Iris pigment epithelial cell (primary cell): Measurements from ENCODE around the gene MRPL37.
"Not testable (repeated sequence)": the region's sequence is repeated elsewhere in the genome, so short reads cannot be mapped to it uniquely, and the experiment has no call there.

Experiments
- DNase-seq: peaks from one replicate; pipeline ENCODE4 v3.0.0-alpha.2; 2011; ENCODE audit warnings: low read depth

The MRPL37 gene

DNA sequence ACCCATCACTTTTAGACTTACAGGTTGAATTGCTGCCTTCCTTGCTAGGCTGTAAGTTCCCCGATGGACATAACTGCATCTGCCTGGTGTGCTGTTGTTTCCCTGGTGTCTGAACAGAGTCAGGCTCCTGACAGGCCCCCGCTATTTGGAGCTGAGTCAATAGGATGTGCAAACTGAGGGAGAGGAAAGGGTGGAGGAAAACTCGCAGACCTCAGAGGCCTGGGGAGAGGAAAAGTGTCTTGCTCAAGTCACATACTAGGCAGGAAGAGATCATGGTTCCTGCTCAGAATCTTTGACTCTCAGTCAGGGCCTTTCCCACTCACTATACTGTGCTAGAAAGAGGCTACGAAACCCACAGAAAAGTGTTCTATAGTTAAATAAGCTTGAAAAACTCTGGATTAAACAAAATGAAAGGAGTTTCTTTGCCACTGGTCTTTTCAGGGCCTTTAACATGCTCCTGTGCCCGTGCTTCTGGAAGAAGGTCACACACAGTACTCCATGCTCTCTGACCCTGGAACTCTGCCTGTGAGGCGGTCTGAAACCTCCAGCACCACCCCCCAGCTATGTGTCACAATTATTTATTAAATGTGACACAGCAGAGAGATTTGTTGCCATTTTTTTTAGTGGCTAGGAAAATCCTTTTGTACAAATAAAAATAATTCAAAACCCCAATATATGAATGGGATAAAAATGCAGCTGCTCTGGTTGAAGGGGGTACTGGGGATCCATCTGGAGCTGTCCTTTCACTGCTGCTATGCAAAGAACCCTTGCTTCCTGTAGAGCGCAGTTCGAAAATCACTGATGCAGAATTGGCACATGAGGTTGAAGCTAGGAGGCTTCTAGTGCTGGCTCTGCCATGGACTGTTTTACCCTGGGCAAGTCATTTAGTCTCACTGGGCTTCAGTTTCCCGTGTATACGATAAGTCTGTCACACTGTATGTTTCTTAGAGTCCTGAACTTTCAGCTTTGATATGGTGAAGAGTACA, 27.1 kb upstream of the MRPL37 start:
- peak; percentile 27 for DNase-seq

DNA sequence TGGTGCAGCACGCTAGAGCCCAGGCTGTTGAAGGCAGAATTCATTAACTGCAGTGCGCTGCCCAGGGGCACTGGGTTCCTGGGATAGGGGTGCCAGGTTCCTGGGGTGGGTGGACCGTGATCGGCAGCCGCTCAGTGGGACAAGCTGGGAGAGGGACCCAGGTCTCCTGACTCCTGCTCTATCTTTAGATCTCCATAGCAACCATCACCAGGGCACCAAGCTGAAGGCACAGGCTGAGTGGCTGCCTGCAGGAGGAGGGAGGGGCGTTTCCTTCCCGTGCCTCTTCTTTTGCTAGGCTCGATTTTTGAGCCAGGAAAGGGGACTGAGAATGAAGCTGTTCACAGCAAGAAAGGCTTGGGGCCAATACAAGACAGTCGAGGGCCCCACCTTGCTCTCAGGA, 26.3 kb upstream of the MRPL37 start:
- DNase-seq: no peak

DNA sequence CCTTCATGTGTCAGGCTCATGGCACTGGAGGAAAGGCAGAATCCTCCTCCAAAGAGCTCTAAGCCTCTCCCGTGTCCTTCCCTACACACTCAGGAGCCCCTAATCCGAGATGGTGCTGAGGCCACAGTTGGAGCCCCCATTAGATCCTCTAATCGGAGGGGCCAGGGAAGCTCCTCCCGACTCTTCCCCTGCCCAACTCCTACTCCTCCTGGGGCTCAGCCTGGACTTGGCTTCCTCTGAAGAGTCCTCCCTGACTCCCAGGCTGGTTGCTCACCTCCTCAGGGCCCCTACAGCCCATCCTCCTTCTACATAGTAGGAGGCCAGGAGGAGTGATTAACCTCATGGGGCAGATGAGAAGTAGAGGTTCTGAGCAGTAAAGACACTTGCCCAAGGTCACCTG, 25.9 kb upstream of the MRPL37 start:
- DNase-seq: no peak

DNA sequence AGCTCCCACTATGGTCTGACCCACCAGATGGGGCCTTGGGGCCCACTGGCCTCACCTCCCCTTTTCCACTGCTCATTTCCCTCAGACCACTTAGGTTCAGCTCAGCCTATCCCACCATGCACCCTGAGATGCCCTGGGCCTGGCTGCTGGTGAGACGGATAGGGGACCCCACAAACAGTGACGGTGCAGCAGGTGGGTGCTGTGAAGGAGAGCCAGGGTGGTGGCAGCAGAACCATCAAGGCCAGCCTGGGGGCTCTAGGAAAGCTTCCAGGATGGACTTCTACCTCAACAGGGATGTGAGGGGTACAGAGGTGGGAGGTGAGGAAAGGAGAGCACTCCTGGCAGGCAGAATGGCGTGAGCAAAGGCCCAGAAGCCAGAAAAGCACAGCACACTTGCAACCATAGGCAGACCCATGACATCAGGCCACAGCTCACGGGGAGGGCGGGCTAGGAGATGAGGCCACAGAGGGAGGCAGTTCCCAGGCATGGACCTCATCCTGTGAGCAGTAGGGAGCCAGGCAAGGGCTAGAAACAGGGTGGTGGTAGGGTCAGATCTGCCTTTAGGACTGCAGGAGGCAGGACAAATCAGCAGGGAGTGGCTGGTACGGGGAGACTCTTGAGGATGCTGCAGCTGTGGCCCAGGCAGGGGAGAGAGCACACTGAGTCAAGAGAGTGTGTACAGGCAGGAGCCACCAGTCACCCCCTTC, 23.2 kb upstream of the MRPL37 start:
- no peak for DNase-seq

DNA sequence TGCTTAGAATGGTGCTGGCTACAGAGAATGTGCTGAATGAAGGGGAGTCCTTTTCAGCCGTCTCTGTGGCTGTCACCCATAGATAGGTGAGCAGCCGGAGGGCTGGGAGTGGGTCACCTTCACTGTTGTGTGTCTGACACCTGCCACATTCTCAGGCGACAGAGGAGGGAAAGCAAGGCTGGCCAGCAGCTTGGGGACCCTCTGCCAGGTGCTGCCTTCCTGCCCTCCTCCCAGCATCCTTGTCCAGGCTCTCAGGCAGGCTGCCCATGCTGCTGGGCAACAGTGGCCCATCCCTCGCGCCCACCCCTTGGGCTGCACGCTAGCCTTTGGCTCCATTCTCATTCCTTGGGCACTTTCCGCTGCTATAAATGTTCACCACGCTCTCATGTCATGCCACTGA, 22.2 kb upstream of the MRPL37 start:
- no peak for DNase-seq

DNA sequence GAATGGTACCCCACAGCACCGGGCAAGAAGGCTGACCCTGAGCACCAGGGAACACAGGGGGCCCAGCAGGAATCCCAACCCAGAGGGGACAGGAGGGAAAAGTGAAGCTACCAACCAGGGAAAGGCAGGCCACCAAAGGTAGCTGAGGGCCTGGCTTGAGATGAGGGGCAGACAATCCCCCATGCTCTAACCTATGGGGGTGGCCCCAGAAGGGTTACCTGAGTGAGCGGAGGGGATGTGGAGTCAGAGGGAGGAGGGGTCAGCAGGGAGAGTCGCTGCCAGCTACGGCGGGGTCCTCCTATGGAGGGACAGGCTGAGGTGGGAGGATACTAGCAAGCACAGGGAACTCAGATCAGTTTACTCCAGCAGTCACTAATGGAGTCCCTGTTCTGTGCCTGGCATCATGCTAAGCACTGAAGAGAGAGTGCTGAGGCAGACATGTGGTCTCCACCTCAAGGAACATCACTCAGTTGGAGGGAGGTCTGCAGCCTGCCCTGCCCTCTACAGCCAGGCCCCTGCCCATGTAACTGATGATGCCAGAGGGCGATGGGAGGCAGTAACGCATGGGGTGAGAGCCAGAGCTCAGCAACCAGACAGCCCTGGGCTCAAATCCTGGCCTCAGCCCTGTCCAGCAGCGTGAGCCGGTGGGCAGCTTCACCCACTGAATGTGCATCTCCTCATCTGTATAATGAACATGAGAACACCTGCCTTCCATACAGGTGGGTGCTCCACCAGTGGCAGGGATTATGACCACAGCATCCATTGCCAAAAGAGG, 21.5 kb upstream of the MRPL37 start:
- DNase-seq: no peak

DNA sequence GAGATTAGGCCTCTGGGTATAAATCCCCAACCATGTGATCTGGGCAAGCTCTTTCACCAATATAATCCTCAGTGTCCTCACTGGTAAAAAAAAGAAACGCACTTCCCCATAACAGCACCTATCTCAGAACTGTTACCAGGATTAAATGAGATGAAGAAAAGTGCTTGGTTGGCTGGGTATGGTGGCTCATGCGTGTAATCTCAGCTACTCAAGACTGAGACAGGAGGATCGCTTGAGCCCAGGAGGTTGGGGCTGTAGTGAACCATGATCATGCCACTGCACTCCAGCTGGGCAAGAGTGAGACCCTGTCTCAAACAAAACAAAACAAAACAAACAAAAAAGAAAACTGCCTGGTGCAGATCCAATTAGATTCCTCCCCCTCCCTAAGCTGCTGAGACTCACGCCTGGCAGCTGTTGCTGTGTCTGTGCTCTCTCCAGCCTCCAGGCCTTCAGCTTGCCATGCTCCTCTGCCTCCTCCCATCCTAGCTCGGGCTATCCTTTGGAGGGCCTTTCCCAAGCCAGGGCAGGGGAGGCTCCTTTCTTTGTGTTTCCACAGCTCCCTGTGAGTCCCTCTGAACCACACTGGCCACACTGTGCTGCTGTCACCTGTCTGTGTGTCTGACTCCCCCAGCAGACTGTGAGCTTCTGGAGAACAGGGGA, 19.1 kb upstream of the MRPL37 start:
- DNase-seq: no peak

DNA sequence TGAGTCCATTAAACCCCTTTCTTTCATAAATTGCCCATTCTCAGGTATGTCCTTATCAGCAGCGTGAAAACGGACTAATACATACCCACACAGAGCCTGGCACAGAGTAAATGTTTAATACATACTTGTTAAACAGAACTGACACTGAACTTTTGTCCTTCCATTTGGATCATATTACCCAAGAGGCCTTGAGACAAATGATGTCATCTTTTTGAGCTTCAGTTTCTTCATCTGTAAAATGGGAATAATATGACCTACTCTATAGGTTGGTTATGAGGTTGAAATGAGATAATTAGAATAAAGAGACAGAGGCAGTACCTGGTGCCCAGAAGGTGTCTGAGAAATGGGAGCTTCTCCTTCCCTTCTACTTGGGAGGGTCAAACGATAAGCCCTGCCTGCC, 13.9 kb upstream of the MRPL37 start:
- DNase-seq: no peak

DNA sequence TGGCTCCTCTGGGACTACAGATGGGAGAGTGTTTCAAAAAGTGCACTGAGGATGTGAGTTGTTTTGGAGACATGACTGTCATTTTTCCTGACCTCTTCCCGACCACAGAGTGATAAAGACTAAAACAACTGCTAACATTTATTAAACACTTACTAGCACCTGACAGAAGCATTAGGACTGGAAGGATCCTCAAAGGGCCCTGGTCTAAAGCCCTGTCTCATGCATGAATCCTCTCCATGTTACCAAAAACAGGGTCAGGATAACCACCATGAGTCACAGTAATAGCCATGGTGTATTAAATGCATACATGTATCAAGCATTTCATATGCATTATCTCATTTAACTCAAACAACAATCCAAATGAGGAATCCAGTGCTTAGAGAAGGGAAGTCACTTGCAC, 11.7 kb upstream of the MRPL37 start:
- DNase-seq: peak; percentile 10

DNA sequence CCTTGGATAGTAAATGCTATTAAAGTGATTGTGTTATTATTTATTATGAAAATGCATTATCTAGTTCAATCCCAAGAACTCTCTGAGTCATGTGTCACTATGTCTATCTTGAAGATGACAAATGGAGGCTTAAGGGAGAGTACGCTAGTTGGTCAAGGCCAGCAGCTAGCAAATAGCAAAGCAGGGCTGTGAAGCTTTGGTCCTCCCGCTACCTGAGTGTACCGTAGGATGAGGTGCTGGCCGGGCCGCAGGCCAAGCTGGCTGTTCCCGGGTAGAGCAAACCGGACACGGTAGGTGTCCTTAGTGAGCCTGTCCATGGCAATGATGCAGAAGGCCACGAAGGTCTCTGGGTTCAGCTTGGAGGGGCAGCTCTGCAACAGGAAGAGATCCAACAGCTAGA, 9.4 kb upstream of the MRPL37 start:
- DNase-seq: no peak

DNA sequence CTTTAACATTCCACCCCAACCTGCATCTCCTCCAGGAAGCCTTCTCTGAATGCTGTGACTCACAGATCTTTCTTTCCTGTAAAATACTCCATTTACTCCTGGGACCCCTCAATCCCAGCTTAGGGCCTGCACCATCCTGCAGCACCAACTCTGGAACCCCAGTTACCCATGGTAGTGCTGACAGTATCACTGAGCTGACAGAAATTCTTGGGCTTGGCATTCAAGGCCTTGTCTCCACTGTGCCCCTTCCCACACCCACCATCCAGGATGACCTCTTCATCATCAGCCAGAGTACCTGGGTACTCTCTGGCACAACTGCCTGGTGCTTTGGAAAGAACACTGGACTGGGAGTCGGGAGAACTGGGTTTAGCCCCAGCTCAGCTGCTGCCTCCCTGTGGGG, 8.4 kb upstream of the MRPL37 start:
- no peak for DNase-seq

DNA sequence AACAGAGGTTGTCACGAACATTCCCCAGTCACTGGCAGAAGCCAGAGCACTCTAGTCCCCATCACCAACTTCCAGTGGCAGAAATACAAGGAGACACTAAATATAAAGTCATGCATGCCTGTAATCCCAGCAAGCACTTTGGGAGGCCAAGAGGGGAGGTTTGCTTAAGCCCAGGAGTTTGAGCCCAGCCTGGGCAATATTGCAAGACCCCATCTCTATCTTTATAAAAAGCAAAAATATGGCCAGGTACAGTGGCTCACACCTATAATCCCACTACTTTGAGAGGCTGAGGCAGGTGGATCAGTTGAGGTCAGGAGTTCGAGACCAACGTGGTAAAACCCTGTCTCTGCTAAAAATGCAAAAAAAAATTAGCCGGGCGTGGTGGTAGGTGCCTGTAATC, 6.5 kb upstream of the MRPL37 start:
- DNase-seq: no peak

DNA sequence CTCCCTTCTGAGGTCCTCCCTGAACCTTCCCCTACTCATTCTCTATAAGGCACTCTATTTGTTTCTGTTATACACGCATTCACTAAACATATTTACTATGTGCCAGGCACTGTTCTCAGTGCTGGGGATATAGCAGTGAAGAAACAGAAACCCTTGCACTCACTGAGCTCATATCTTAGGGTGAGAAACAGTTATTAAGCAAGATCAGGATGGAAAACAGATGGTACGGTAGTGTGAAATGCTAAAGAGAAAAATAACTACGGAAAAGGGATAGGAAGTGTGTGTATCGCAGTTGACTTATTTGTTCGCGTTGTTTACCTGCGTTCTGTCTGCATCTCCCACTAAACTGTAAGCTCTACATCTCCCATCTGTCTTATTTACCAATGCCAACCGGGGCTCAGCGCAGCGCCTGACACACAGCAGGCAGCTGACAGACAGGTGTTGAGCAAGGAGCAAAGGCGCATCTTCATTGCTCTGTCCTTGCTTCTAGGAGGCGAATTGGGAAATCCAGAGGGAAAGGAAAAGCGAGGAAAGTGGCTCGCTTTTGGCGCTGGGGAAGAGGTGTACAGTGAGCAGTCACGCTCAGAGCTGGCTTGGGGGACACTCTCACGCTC, 709 bp upstream of the MRPL37 start:
- DNase-seq: peak; percentile 12

DNA sequence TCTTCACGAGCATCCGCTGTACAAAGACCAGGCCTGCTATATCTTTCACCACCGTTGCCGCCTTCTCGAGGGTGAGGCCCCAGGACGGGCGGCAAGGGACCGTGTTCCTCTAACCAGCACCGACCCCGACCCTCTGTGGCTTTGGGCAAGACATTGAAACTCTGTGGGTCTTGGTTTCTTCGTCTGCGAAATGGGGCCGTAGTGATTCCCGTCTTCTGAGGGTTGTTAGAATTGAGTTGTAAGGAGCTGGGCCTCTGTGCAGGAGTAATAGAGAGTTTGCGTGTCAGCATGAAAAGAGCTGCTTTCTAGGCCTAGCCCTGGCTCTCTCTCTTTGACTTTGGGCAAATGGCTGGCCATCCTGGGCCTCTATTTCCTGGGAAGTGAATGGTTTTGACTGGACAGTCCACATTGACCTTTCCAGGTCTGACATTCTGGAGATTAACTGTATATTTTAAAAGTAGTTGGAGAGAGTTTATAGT, 591 bp downstream of the MRPL37 start:
- DNase-seq: no peak

DNA sequence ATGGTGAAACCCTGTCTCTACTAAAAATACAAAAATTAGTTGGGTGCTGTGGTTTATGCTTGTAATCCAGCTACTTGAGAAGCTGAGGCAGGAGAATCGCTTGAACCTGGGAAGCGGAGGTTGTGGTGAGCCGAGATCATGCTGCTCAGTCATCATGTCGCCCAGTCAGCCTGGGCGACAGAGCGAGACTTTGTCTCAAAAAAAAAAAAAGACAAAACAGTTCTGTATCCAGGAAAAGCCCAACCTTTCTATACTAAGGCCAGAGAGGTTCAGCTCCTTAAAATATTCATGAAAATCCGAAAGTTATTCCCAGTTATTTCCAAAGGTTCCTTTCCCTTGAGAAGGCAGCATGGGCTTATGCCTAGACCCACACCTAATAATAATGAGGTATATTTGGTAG, 4.2 kb downstream of the MRPL37 start:
- no peak for DNase-seq

DNA sequence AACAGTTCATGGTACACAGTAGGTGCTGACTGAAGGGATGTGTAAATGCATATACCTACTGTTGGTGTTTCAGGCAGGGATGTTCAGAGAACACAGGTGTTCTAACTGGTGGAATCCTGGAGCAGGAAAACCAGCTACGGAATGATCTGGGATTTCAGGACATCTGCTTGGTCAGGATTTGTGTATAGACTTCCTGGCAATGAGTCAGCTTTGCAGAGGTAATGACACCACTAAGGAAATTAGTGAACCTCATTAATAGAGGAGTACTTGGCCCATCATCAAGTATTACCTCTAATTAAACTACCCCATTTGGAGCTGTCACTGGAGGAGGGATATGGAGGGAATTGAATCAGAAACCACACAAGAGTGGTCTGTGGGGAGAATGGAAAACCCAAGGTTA, 7.3 kb downstream of the MRPL37 start:
- DNase-seq: no peak

DNA sequence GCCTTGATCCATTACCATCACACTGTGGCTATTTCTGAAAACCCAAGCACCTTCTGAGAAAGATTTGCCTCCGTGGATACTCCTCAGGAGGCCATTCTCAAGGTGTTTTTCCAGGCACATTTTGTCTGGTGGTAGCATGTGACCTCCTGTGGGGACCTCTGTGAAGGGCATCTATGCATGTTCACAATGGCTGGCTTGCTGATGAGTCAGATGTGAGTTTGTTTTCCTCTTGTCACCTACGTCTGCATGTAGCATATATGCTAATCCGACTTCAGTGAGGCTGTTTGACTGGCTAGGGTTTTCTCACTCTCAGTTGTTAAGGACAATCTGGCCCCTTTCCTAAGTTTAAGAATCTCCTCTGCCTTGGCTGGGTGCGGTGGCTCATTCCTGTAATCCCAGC, 7.9 kb downstream of the MRPL37 start:
- not testable (repeated sequence) for DNase-seq

DNA sequence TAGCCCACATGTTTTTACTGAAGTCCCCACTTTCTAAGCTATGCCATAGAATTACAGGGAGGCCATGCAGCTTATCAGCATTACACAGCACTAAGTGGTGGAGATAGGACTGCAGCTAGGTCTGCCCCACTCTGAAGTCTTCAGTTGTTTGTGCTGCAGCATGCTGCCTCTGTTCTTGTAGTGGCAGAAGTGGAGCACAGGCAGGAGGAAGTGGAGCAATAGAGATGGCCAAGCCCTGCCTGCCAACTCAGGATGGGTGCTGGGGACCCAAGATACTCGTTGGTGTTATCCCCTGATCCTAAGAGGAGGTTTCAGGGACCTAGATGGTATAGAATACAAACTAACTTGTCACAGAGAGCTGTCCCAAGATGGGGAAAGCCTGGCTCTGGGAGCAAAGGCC, 12.9 kb downstream of the MRPL37 start:
- DNase-seq: no peak

DNA sequence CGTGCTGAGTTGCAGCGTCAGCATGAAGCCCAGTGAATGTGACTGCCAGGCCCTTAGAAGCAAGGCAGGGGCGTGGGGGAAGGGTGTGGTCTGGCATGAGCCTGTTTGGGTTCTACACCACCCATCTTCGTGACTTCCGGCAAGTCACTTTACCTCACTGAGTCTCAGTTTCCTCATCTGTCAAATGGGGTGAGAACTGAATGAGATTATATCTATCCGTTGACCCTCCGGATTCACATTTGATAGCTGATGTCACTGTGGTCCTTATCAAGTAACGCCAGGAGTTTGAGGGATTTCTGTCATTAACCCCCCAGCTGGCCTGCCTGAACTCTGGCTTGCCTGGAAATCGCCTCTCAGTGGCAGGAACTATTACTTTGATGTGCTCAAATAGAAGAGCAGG, 15.6 kb downstream of the MRPL37 start:
- DNase-seq: no peak

DNA sequence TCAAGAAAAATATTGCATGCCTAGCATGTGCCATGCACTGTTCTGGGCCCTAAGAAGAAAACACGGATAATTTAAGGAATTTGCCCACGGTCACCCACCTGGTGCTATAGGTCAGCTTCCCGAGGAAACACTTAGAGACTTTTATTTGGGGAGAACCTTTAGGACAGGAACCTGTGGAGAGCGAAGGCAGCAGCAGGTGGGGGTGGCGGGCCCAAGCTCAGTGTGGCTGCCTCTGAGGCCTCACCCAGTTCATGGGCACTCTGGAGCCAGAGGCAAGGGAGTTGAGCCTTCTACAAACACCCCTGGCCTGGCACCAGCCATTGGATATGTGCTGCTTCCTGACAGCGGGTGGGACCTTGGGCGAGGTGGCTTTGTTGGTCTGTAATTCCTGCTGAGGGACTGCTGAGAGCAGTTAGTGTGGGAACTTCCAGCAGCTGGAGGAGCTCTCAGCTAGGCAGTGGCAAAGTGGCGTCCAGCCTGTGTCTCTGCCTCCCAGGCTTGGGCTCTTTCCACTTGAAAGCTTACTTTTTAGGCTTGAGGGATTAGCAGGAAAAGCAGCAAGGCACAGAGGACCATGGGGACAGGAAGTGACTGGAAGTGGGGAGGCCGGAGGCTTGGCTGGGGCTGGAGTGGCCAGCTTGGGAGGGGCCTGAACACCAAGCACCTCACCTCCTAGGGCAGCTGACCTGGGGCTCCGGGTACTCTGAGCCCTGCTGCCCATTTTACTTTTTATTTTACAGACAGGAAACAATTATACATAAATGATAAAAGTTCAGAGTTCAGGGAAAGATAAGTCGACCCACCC, 19.1 kb downstream of the MRPL37 start:
- DNase-seq: no peak

DNA sequence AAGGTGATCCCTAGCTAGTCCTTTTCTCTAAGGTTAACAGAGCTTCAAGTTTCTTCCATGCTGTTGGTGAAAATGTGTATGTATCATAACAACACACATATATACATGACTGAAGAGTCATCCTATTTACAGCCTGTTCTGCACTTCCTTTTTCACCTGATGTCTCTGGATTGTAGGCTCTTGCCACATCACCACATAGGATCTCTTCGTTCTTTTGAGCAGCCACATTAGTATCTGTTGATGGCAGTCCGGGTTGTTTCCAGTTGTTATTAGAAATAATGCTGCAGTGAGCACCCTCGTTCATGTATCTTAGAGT, 19.7 kb downstream of the MRPL37 start:
- peak; percentile 56 for DNase-seq
